T-helper 2 cell (primary cell): Measurements from ENCODE around the gene DDX39A.

Source experiments
- DNase-seq, 5 experiments: peaks; one replicate each; pipeline versions ENCODE4 v3.0.0 to v3.0.0-alpha.2; 2012 to 2022

The DDX39A gene

DNA sequence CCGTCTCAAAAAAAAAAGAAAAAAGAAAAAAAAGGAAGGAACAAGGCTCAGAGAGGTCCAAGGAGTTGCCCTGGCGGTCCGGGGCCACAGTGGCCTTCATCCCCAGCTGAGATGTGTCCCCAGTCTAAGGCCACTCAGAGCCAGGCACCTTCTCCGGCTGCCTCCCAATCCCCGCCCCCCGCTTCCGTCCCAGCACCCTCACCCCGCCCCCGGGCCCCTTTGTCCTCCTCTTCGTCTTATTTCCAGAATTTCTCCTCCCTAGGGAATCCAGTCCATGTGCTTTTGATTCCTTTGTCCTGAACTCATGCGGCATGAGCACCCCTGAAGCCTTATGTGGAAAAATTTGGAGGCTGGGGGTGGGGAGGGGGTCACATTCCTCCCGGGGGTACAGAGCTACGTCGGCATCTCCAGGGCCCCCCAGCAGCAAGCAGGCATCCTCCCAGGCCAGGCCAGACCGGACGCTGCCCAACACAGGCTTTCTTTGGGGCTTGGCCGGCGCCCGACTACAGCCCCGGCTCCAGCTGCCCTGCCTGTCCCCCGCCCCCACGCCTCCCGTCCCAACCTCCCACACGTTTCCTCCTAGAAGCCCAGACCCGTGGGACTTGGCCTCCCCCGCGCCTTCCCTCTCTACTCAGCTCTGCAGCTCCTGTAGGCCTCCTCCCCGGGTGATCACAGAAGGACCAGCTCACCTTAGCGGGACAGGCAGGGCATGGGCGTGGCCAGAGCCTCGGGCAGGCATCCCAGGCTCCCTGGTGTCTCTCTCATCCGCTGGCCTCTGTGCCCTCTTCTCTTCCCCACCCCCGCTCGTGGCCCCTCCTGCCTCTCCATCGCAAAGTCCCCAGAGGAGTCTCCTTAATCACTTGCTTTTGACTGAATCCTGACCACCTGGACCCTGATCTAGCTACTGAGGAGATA is 55.7 kb downstream of the DDX39A start:
- DNase-seq: peak in 3 of 5 experiments; percentile 33 to 57 (median 40)

DNA sequence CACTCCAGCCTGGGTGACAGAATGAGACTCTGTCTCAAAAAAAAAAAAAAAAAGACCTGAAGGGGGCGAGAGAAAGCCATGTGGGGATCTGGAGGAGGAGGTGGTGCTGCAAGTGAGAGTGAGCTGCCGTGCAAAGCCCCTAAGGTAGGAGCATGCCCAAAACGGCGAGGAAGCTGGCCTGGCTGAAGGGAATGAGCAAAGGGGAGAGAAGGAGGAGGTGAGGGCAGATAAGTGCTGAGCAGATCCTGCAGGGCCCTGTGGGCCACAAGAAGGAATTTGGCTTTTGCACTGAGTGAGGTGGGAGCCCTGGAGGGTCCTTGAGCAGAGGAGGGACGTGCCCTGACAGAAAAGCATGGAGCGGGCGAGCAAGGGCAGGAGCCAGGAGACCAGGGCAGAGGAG is 57.3 kb downstream of the DDX39A start:
- peak in 1 of 5 experiments; percentile 80 for DNase-seq
